Mesothelial cell of epicardium (in vitro differentiated cells): ENCODE measurements around the gene RNGTT. TPM values are rescaled to one million over a fixed set of nuclear protein-coding genes. Genes with fewer than 3 reads are reported as not detected.
"Not testable (repeated sequence)": the region's sequence is repeated elsewhere in the genome, so short reads cannot be mapped to it uniquely, and the experiment has no call there.

Experiments
- DNase-seq, 2 experiments: peaks; one replicate each; pipeline ENCODE4 v3.0.0; 2021; ENCODE audit warnings: low spot score in 2 of 2; ENCODE audit not compliant: unreplicated experiment in 2 of 2
- H3K27ac Mint-ChIP-seq: 2 replicates; pipeline ENCODE4 v1.8.0; 2021; ENCODE audit warnings: mixed read lengths
- H3K27me3 Mint-ChIP-seq: 2 replicates; pipeline ENCODE4 v1.8.0; 2021; ENCODE audit warnings: low read depth, mixed read lengths
- H3K36me3 Mint-ChIP-seq: 2 replicates; pipeline ENCODE4 v1.8.0; 2021; ENCODE audit warnings: mixed read lengths
- H3K4me1 Mint-ChIP-seq: 2 replicates; pipeline ENCODE4 v1.8.0; 2021; ENCODE audit warnings: mixed read lengths
- H3K4me3 Mint-ChIP-seq: 2 replicates; pipeline ENCODE4 v1.8.0; 2021; ENCODE audit warnings: mild to moderate bottlenecking, moderate library complexity, mixed read lengths
- H3K9me3 Mint-ChIP-seq: 2 replicates; pipeline ENCODE4 v1.8.0; 2021; ENCODE audit warnings: mixed read lengths
- CTCF ChIP-seq: fragments of 200-600 bp; sonication (generic); IDR thresholded peaks from one replicate; pipeline ENCODE4 v1.5.0; 2021; ENCODE audit warnings: antibody characterized with exemption; ENCODE audit not compliant: unreplicated experiment
- total RNA-seq: library from RNA; stranded (reverse); gene quantifications from 3 replicates; pipeline ENCODE4 v1.2.1, GENCODE V29; 2021

The RNGTT gene
- total RNA-seq, 1 donor from 2014 or later, result 16.5 TPM

GRCh38 chr6:88914180-88914579 lies 49.2 kb downstream of the RNGTT start:
- peaks cover 16% of the 10 kb centered on the region for H3K36me3 Mint-ChIP-seq
- H3K27ac Mint-ChIP-seq, result no peak overlapping the region

GRCh38 chr6:88913471-88913870 lies 49.9 kb downstream of the RNGTT start:
- no peaks in the 10 kb centered on the region for H3K27me3 Mint-ChIP-seq

More at GRCh38 chr6:88914180-88914579, 49.2 kb downstream of the RNGTT start:
- no peak for TF ChIP-seq CTCF
- peaks cover 9% of the 10 kb centered on the region for H3K4me1 Mint-ChIP-seq
- peaks cover 14% of the 10 kb centered on the region for H3K9me3 Mint-ChIP-seq
- no peak overlapping the region for H3K4me3 Mint-ChIP-seq
- DNase-seq, result no peak
- H3K27me3 Mint-ChIP-seq, result no peaks in the 10 kb centered on the region

DNA sequence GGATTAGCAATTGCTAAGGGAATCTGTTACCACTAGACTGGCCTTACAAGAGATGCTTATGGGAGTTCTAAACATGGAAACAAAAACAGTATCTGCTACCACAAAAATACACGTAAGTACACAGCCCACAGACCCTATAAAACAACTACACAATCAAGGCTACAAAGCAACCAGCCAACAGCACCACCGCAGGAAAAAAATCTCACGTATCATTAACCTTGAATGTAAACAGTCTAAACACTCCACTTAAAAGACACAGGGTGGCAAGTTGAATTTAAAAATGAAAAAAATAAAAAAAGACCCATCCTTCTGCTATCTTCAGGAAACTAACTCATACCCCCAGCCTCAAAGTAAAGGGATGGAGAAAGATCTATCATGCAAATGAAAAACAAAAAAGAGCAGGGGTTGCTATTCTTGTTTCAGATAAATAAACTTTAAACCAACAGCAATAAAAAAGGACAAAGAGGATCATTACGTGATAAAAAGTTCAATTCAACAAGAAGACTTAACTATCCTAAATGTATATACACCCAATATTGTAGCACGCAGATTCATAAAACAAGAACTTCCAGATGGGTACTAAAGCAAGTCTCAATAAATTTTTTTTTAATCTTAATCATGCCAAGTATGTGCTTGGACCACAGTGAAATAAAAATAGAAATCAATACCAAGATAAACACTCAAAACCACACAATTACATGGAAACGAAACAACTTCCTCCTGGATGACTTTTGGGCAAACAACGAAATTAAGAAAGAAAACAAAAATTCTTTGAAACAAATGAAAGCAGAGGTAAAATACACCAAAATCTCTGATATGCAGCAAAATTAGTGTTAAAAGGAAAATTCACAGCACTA lies 52.3 kb downstream of the RNGTT start:
- Mint-ChIP-seq H3K27me3 (no peaks in the 10 kb centered on the region), H3K36me3 (peaks cover 16% of the 10 kb centered on the region), H3K4me3 (no peak overlapping the region), H3K4me1 (peaks cover 2% of the 10 kb centered on the region), H3K9me3 (peaks cover 14% of the 10 kb centered on the region), H3K27ac (no peak overlapping the region)
- no peak for TF ChIP-seq CTCF
- DNase-seq, result no peak

More at GRCh38 chr6:88913471-88913870, 49.9 kb downstream of the RNGTT start:
- no peak for TF ChIP-seq CTCF
- peaks cover 14% of the 10 kb centered on the region for H3K9me3 Mint-ChIP-seq
- no peak for DNase-seq
- no peak overlapping the region for H3K4me3 Mint-ChIP-seq
- H3K4me1 Mint-ChIP-seq, result peaks cover 9% of the 10 kb centered on the region
- H3K27ac Mint-ChIP-seq, result no peak overlapping the region
- H3K36me3 Mint-ChIP-seq, result peaks cover 16% of the 10 kb centered on the region

DNA sequence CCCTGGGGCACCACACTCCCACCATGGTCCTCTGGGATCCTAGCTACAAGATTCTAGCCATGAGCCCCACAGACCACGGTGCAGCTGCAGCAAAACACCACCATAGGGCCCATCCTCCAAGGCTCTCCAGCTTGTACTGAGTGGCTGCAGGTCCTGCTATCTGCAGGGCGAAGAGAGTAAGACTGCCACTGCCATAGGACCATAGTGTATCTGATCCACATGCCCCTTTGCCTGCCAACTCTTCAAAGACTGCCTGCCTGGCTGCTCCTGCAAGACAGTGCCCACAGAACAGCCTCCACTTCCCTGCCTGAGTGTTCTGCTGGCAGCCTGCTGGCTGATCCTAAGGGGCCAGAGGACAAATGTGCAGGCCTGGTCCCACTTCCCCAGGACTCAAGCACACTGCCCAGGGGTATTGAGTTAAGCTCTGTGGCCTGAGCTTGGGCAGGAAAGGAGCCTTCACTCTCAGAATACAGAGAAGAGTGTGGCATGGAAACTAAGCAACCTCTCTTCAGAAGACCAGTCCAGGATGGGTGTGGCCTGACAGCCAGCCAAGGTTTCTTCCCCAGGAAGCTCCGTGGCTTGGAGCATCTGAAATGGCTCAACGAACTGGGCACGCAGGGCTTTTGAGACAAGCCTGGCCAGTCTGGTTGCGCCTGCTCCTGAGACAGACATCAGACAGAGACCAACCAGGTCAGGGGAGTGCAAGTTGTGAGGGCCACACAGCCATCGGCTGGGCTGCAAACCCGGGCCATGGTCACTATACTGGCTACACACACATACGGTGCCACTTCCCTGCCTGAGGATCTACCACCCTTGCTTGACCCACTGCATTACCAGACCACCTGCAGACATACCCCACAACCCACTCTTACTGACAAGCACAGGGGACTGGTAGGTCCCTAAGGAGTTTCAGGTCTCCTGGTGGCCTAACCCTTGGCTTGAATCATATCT lies 54.5 kb downstream of the RNGTT start:
- Mint-ChIP-seq H3K4me1 (no peaks in the 10 kb centered on the region), H3K36me3 (peaks cover 15% of the 10 kb centered on the region), H3K9me3 (no peaks in the 10 kb centered on the region), H3K27me3 (no peaks in the 10 kb centered on the region), H3K27ac (no peak overlapping the region), H3K4me3 (no peak overlapping the region)
- DNase-seq, result no peak
- TF ChIP-seq CTCF, result no peak

DNA sequence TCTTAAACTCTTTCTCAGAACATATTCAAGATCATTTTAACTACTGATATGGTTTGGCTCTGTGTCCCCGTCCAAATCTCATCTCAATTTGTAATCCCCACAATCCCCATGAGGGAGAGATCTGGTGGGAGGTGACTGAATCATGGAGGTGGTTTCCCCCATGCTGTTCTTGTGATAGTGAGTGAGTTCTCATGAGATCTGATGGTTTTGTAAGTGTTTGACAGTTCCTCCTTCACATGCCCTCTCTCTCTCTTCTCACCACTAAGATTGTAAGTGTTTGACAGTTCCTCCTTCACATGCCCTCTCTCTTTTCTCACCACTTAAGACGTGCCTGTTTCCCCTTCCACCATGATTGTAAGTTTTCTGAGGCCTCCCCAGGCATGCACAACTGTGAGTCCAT lies 56.3 kb downstream of the RNGTT start:
- H3K9me3 Mint-ChIP-seq, H3K27me3 Mint-ChIP-seq, H3K27ac Mint-ChIP-seq: not testable (repeated sequence)

More for the DNA sequence above, 56.3 kb downstream of the RNGTT start:
- DNase-seq, H3K4me3 Mint-ChIP-seq, H3K4me1 Mint-ChIP-seq: not testable (repeated sequence)
- H3K36me3 Mint-ChIP-seq, result peaks cover 21% of the 10 kb centered on the region
